GM21786 (cell line): ENCODE data around the gene TCHP.
"Not testable (repeated sequence)": the region's sequence is repeated elsewhere in the genome, so short reads cannot be mapped to it uniquely, and the experiment has no call there.

ENCODE experiments used
- ATAC-seq: cut with Tn5 transposase; IDR thresholded peaks from one replicate; pipeline ENCODE4 v1.9.1; 2021; ENCODE audit not compliant: unreplicated experiment

TCHP gene

DNA sequence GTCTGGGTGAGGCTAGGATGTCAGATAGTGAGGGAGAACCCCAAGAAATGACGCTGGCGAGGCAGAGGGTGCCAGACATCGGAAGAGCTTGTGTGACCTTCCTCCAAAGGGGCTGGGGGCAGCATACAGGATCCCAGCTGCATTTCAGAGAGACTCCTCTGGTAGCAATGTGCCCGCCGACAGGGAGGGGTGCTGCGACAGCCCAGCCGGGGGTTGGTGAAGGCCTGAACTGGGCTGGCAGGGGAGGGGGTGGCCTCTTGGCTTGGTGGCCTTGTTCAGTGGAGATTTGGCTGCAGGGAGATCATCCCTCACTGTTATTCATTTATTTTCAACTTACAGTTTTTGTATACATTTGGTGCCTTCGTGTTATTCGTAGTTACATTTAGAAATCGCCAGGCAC, 5.2 kb downstream of the TCHP start:
- no peak for ATAC-seq

DNA sequence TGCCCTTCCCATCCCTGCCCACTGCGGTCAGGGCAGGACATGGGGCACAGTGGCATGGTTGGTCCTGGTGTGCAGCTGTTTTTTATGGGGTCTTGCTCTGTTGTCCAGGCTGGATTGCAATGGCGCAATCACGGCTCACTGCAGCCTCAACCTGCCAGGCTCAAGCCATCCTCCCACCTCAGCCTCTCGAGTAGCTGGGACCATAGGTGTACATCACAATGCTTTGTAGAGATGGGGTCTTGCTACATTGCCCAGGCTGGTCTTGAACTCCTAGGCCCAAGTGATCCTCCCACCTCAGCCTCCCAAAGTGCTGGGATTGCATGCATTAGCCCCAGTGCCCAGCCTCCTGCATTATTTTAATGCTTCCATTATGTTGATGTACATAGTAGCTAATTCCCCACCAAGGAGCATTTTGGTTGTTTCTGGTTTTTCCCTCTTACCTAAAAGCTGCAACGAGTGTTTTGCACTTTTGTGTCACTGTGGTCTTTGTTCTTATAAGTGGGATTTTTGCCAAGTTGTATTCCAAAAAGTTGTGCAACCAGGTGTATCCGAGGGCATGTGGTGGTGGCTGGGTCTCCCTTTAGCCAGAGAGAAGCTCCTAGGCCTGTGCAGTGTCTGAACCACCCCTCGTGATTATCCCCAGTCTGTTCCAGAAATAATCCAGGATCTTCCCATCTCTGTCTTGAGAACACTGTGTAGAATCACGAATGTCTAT, 10.3 kb downstream of the TCHP start:
- ATAC-seq, result no peak

DNA sequence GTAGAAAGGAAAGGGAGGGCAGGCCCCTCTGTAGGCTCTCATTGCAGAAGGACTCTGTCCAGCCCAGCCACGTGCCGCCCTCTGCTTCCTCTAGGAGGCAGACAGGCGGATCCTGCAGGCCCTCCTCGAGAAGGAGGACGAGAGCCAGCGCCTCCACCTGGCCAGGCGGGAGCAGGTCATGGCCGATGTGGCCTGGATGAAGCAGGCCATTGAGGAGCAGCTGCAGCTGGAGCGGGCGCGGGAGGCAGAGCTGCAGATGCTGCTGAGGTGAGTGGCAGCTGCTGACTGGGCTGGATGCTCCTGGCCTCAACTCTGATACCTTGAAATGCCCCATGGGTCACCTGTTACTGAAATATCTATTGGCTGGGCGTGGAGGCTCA, 10.9 kb downstream of the TCHP start:
- ATAC-seq, result no peak

DNA sequence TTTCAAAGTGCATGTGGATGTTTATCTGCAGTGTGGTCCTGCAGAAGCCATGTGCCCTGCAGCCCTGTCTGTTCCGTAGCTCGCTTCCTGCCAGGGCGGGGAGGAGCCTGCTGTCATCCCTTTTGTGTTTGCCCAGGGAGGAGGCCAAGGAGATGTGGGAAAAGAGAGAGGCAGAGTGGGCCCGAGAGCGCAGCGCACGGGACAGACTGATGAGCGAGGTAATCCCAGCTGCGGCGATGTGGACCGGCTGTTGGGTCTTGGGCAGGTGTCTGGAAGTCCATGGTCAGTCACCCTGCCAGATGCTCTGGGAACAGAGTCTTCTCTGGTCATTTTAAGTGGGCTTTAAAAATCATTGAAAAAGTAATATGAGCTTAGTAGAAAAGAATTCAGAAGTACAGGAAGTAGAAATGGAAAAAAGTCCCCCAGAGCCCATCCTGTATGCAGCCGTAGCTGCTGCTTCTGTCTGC, 12.8 kb downstream of the TCHP start:
- ATAC-seq, result no peak

DNA sequence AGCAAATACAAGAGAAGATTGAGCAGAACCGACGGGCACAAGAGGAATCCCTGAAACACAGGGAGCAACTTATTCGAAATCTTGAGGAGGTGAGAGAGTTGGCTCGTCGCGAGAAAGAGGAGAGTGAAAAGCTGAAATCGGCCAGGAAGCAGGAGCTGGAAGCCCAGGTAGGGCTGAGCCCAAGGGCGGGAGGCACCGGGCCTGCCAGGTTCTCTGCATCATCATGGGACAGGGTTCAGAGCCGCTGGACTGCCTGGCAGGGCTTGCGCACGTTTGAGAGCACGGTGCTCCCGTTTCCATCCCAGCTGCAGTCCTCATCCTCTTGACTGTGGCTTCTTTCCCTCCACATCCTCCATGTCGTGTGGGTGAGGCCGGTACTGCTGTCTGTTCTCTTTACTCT, 14.4 kb downstream of the TCHP start:
- no peak for ATAC-seq

DNA sequence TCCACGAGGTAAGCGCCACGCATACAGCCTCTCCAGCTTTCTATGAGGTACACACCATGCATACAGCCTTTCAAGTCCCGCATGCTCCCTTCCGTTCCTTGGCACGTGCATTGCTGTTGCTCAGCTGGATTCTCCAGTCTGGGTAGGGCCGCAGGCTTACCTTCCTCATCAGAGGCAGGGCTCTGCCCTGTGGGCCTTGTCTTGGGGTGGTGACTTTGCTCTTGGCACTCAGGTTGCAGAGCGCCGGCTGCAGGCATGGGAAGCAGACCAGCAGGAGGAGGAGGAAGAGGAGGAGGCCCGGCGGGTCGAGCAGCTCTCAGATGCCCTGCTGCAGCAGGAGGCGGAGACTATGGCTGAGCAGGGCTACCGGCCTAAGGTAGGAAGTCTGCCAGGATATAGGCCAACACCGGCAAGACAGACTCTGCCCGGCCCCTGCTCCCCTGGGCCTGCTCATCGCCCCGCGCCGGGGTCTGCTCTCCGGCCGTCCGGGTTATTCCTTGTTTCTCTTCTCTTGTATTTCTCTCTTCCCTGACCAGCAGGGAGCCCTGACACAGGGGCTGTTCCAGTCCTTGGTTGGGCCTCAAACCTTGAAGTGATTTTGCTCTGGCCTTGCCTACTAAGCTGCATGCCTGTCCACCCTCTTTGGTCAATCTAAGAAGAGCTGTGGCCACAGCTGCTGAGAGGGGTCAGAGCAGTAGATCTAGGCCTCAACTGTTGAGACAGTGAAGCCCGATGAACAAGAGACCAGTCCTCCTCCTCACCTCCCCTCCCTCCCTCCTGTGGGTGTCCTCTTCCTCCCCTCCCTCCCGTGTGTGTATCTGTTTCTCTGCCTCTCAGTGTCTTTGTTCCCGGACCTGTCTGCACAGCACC, 15.3 kb downstream of the TCHP start:
- no peak for ATAC-seq

GRCh38 chr12:109916045-109916444, 16.0 kb downstream of the TCHP start:
- no peak for ATAC-seq

DNA sequence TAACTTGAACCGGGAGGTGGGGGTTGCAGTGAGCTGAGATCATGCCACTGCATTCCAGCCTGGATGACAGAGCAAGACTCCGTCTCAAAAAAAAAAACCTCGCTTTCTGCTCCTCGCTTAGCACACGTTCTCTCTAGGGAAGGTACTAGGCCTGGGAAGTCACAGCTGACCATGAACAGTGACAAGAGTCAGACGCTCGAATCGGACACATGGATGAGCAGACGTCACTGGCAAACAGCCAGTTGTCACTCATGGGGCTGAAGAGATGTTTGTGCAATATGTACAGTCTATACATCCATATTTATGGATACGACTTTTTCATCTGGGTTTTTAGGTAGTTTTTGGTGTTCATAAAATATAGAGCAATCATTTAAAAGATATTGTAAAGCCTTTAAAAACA, 19.4 kb downstream of the TCHP start:
- no peak for ATAC-seq

DNA sequence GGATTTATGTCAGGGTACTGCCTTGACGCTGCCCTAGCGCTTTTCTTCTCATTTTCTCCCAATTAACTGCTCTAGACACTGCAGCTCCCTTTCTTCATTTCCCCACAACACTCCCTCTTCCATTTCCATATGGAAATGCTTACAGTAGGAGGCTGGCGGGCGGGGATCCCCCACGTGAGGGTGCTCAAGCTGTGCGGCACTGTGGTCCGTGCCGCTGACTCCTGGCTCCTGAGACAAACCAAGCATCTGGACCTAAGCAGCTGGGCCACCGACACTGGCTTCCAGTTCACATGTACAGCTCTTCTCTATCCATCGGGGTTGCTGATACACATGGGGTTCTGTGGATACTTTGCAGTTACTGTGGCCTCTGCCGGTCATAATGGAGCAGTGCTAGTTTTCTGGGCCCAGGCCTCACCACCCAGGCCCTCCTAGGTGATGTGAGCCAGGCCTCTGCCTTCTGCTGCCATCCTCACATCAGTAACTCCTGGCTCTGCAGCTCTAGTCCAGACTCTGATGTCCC, 20.2 kb downstream of the TCHP start:
- no peak for ATAC-seq

- ATAC-seq, result no peak
These were observed 21.9 kb downstream of the TCHP start for GRCh38 chr12:109921982-109922381.

DNA sequence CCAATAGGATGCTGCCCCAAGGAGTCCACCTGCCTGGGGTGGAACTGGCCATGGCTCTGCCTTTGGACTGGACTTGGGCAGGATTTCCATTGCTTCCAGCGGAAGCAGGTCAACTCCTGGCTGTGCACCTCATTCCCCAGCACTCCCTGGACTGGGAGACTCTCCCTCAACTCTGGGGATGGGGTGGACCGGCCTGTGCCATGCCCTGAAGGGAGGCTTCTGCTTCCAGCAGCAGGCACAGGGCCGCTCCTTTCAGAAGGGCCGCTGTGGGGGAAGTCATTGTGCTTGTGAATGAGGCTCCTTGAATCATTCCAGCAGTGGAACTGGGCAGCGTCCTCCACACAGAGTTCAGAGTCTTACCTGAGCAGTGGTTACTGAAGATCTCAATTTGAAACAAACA, 23.0 kb downstream of the TCHP start:
- ATAC-seq, result no peak

- no peak for ATAC-seq
These were observed 23.6 kb downstream of the TCHP start for GRCh38 chr12:109923481-109924245.

DNA sequence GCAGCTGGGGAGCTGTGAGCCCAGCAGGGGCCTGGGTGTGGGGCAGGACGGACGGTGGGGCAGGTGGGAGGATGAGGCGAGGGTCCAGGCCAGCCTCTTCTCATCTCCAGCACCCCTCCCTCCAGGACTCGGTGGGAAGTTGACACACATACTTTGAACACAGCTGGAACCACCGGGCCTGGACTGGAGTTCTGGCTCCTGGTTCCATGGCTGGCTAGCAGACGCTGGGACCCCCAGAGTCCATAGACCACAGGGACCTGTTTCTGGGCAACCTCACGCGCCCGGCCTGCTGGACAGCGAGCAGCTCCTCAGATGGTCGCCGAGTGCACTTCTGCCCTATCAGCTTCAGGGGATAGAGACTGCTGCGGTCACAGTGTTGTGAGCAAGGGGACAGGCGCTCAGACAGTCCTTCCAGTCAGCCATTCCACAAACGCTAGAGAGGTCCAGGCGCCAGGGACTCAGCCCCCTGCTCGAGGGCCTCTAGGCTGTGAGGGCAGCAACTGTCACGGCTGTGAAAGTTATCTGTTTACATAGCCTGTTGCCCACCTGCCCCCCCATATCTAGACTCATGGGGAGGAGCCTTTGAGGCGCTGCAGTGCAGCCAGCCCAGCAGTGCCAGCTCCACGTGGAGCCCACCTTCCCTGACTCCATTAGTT, 25.2 kb downstream of the TCHP start:
- no peak for ATAC-seq

GRCh38 chr12:109926016-109926415, 25.9 kb downstream of the TCHP start:
- no peak for ATAC-seq

GRCh38 chr12:109926488-109927210, 26.6 kb downstream of the TCHP start:
- ATAC-seq, result no peak

- no peak for ATAC-seq
These were observed 27.5 kb downstream of the TCHP start for GRCh38 chr12:109927622-109928021.

DNA sequence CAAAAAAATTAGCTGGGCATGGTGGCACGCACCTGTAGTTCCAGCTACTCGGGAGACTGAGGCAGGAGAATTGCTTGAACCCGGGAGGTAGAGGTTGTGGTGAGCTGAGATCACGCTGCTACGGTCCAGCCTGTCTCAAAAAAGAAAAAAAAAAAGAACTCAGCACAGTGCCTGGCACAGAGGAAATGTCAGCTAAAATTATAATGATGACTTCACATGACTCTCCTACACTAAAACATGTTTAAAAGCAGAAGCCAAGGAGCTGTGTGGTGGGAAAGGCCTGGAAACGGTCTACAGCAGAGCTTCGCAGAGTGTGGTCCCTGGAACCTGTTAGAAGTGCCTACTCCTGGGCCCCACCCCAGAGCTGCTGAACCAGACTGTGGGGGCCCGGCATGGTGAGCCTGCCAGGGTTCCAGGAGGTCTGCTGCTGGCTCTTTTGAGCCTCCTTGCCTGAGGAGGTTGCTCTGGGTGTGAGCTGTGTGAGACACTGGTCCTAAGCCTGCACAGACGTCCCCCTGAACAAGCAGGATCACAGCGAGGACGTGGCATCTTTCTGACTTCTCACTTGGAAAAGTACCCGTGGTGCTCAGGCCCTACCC, 28.1 kb downstream of the TCHP start:
- ATAC-seq, result no peak

- not testable (repeated sequence) for ATAC-seq
These were observed 29.3 kb downstream of the TCHP start for GRCh38 chr12:109929326-109929725.

- no peak for ATAC-seq
These were observed 30.1 kb downstream of the TCHP start for GRCh38 chr12:109930028-109930800.
